Panc1 (cell line): ENCODE results near the gene MRPL38.
"Not testable (repeated sequence)": the region's sequence is repeated elsewhere in the genome, so short reads cannot be mapped to it uniquely, and the experiment has no call there.

Experiments used
- POLR2AphosphoS5 ChIP-seq: IDR thresholded peaks from 2 replicates; pipeline ENCODE4 v1.6.1; 2012; ENCODE audit warnings: mild to moderate bottlenecking, low read depth, low read length, moderate library complexity
- TCF7L2 ChIP-seq: IDR thresholded peaks from 2 replicates; pipeline ENCODE4 v1.6.1; 2011; ENCODE audit warnings: mild to moderate bottlenecking, low read depth, low read length, inconsistent platforms
- TF ChIP-seq, protein P1 (sequence below): fragments of 450-650 bp; IDR thresholded peaks from 2 replicates; pipeline ENCODE4 v1.5.1; 2017; ENCODE audit warnings: mild to moderate bottlenecking
- TF ChIP-seq, protein P2 (sequence below), 2 experiments: IDR thresholded peaks; 2 replicates each; pipeline ENCODE4 v1.6.1; 2011 to 2012; ENCODE audit warnings: low read depth in 2 of 2, control low read depth in 1 of 2, low read length in 1 of 2, mild to moderate bottlenecking in 1 of 2, moderate library complexity in 1 of 2; ENCODE audit not compliant: insufficient read depth in 1 of 2

DNA sequence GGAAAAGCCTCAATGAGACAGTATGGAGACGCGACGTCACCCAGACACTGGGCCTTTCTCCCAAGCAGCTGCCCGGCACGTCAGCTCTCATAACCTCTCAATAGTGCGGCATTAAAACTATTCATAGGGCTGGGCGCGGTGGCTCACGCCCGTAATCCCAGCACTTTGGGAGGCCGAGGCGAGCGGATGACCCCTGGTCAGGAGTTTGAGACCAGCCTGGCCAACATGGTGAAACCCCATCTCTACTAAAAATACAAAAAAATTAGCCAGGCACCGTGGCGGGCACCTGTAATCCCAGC is 53.0 kb downstream of the MRPL38 start:
- not testable (repeated sequence) for TF ChIP-seq TCF7L2, POLR2AphosphoS5
- TF ChIP-seq, protein P1, sequence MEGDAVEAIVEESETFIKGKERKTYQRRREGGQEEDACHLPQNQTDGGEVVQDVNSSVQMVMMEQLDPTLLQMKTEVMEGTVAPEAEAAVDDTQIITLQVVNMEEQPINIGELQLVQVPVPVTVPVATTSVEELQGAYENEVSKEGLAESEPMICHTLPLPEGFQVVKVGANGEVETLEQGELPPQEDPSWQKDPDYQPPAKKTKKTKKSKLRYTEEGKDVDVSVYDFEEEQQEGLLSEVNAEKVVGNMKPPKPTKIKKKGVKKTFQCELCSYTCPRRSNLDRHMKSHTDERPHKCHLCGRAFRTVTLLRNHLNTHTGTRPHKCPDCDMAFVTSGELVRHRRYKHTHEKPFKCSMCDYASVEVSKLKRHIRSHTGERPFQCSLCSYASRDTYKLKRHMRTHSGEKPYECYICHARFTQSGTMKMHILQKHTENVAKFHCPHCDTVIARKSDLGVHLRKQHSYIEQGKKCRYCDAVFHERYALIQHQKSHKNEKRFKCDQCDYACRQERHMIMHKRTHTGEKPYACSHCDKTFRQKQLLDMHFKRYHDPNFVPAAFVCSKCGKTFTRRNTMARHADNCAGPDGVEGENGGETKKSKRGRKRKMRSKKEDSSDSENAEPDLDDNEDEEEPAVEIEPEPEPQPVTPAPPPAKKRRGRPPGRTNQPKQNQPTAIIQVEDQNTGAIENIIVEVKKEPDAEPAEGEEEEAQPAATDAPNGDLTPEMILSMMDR = not testable (repeated sequence)
- TF ChIP-seq, protein P2, sequence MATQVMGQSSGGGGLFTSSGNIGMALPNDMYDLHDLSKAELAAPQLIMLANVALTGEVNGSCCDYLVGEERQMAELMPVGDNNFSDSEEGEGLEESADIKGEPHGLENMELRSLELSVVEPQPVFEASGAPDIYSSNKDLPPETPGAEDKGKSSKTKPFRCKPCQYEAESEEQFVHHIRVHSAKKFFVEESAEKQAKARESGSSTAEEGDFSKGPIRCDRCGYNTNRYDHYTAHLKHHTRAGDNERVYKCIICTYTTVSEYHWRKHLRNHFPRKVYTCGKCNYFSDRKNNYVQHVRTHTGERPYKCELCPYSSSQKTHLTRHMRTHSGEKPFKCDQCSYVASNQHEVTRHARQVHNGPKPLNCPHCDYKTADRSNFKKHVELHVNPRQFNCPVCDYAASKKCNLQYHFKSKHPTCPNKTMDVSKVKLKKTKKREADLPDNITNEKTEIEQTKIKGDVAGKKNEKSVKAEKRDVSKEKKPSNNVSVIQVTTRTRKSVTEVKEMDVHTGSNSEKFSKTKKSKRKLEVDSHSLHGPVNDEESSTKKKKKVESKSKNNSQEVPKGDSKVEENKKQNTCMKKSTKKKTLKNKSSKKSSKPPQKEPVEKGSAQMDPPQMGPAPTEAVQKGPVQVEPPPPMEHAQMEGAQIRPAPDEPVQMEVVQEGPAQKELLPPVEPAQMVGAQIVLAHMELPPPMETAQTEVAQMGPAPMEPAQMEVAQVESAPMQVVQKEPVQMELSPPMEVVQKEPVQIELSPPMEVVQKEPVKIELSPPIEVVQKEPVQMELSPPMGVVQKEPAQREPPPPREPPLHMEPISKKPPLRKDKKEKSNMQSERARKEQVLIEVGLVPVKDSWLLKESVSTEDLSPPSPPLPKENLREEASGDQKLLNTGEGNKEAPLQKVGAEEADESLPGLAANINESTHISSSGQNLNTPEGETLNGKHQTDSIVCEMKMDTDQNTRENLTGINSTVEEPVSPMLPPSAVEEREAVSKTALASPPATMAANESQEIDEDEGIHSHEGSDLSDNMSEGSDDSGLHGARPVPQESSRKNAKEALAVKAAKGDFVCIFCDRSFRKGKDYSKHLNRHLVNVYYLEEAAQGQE (IDR thresholded peaks at IDR 0.05; ENCODE audit: insufficient read depth in 1 of 2, low read depth in 2 of 2, low read length in 1 of 2) = not testable (repeated sequence)
